MM.1S (cell line): ENCODE measurements around the gene TMEM200A.

Experiments used
- CTCF ChIP-seq: fragments of 300-600 bp; sonication (generic); IDR thresholded peaks from 2 replicates; pipeline ENCODE4 v1.5.1; 2016; ENCODE audit warnings: antibody characterized with exemption, low read length, mixed read lengths
- EZH2 ChIP-seq: fragments of 300-600 bp; sonication (generic); optimal IDR thresholded peaks from 2 replicates; pipeline ENCODE3; 2017; ENCODE audit warnings: low read depth, mild to moderate bottlenecking, antibody characterized with exemption, low read length, mixed read lengths
- EZH2phosphoT487 ChIP-seq: fragments of 300-600 bp; sonication (generic); IDR thresholded peaks from 2 replicates; pipeline ENCODE4 v1.6.1; 2018; ENCODE audit warnings: antibody characterized with exemption, low read length

DNA sequence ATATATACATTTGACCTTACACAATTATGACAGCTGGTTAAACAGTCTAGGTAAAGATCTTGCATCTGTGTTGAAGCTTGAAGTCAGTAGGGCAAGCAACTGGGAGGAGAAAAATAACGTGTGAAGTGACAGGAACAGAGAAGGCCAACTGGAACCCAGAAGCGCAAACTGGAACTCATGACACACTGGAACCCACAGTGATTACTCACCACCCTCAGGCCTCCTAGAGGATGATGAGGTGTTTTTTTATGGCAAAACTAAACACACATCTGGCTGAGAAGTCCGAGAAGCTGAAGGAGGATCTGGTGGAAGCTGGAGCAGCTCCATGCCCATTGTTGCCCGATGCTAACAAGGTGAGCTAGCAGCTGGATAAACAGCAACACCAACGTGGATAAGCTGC is 108.1 kb downstream of the TMEM200A start:
- TF ChIP-seq CTCF = no peak
- no peak for TF ChIP-seq EZH2
- no peak for TF ChIP-seq EZH2phosphoT487
